Islet of Langerhans (tissue), 1 donor: ENCODE measurements around the gene TEAD1.

Source experiments
- FAIRE-seq: peaks from one replicate; lab custom pipeline; 2011; peaks lifted over from hg19 to GRCh38; lab: Jason Lieb, UNC

Gene TEAD1

GRCh38 chr11:12901874-12902481 is 227.8 kb downstream of the TEAD1 start:
- no peak for FAIRE-seq

- FAIRE-seq: no peak
Measured at GRCh38 chr11:12902791-12903486, 228.7 kb downstream of the TEAD1 start.

DNA sequence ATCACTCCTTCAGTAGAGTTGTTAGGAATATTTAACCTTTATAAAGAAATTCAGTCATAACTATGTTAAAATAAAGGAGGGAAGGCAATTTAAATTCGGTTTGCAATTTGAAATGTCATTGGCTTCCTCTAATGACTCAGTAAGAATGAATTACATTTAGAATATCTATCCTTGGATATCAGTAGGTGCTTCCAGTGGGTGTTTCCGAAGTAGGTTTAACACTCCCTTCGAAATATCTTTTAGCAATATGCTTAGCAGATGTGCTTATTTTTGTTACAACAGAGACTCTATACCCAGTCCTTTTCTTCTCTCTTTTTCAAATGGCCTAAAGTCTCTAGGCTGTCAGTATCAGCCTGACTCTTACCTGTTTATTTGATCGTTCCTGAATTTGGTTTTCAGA is 231.2 kb downstream of the TEAD1 start:
- FAIRE-seq: no peak

DNA sequence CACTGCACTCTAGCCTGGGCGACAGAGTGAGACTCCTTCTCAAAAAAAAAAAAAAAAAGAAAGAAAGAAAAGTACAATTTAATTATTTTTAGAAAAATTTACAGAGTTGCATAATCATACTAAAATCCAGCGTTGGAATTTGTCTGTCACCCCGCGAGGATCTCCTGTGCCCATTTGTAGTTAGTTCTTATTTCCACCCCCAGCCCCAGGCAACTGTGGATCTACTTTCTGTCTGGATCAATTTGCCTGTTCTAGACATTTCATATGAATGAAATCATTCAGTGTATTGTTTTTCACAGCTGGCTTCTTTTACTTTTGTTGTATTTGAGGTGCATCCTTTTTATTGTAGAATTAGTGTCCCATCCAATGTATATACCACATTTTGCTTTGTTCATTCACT is 232.3 kb downstream of the TEAD1 start:
- FAIRE-seq: no peak

DNA sequence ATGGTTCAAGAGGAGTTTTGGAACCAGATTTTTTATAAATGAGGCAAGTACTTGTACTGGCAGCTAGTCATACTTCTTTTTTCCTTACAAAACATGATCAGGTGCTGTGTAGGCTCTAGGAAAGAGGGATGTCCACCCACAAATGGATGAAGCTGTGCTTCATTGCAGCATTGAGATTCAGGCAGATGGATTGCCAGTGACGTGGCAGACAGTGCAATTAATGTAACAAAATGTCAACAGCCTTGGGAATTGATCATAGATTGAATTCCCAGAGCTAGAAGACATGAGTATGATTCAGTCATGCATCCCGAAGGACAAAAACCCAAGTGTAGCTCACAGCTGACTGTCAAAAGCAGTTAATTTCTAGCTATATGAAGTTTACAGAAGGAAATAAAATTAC is 235.7 kb downstream of the TEAD1 start:
- FAIRE-seq: no peak

GRCh38 chr11:12914400-12914912 is 240.2 kb downstream of the TEAD1 start:
- FAIRE-seq: no peak

DNA sequence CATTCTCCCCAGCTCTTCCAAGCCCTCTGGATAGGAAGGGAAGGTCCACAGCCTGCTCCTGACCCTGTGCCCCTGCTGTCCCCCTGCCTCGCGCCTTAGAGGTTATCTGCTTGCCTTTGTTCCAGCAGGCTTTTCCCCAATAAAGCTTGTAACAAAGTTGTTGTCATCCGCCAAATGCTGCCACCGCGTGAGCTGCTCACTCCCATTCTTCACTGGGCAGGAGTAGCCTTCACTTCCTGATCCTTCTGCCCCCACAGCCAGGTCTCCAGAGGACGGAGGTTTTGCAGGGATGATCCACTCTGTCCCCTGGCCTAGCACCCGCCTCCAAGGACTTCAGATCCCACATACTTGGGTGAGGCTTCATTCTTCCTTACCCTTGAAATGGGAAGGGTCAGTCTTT is 240.9 kb downstream of the TEAD1 start:
- no peak for FAIRE-seq

GRCh38 chr11:12917822-12918221 is 243.6 kb downstream of the TEAD1 start:
- no peak for FAIRE-seq

- no peak for FAIRE-seq
Measured at GRCh38 chr11:12918667-12919066, 244.4 kb downstream of the TEAD1 start.

- FAIRE-seq: no peak
Measured at GRCh38 chr11:12922418-12922817, 248.2 kb downstream of the TEAD1 start.

GRCh38 chr11:12922980-12923507 is 248.8 kb downstream of the TEAD1 start:
- FAIRE-seq: no peak

DNA sequence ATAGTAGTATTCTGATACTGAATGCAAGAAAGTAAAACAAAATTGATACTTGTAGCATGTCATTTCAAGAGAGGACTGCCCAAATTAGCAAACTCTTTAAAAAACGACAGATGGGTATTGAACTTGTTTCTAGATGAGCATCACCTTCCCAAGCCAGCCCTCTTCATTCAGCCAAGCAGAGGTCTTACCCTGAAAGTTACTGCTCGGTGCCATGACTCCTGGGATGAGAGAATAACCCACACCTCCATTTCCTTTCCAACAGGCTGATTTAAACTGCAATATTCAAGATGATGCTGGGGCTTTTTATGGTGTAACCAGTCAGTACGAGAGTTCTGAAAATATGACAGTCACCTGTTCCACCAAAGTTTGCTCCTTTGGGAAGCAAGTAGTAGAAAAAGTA is 250.4 kb downstream of the TEAD1 start:
- no peak for FAIRE-seq

DNA sequence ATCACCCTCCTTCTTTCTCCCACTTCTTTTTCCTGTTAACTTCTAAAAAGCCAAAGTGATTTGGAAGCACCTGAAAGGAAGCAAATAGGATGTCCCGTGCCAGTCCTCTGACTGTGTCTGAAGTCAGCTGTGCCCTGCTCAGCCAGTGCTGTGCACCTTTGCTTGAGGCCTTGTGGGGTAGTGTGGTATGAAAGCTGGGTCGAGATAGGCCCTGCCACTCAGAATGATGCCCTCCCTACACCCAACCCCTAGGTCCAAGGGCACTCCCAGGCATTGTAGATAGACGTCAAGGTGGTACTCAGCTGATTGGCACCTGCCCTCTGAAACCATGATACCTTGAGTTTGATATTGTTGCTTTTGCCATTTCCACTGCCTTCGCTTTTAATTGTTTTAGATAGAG is 251.3 kb downstream of the TEAD1 start:
- FAIRE-seq: no peak

DNA sequence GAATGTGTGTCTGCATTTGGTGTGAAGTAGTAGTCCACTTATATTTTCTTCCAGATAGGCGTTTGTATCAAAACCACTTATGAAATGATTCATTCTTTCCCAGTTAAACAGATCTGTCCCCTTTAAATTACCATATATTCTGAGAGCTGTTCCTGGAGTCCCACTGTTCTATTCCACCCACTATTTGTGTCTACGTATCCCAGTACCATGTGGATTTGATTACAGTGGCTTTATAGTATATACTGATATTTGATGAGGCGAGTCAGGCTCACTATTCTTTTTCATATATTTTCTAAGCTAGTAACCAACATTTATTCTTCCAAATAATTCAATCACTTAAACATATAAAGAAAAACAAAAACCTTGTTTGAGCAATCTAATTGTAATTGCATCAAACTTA is 253.0 kb downstream of the TEAD1 start:
- FAIRE-seq: no peak

GRCh38 chr11:12927886-12928285 is 253.7 kb downstream of the TEAD1 start:
- no peak for FAIRE-seq

DNA sequence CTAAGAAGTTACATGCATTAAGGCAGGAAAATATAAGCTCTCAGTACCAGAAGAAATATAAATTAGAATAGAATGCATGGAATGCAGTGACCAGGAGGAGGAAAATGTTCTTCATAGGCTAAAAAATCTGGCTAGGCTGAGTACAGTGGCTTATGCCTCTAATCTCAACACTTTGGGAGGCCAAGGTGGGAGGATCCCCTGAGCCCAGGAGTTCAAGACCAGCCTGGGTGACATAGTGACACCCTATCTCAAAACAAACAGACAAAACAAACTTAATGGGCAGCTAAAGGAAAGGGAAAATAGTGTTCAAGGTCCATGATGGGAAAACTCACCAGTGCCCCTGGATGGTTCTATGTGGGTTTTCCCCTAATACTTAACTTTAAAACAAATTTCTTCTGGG is 256.6 kb downstream of the TEAD1 start:
- FAIRE-seq: no peak

GRCh38 chr11:12932485-12932884 is 258.3 kb downstream of the TEAD1 start:
- no peak for FAIRE-seq

GRCh38 chr11:12936200-12936599 is 262.0 kb downstream of the TEAD1 start:
- no peak for FAIRE-seq

GRCh38 chr11:12938590-12939247 is 264.5 kb downstream of the TEAD1 start:
- FAIRE-seq: no peak

- no peak for FAIRE-seq
Measured at GRCh38 chr11:12941671-12942070, 267.4 kb downstream of the TEAD1 start.

DNA sequence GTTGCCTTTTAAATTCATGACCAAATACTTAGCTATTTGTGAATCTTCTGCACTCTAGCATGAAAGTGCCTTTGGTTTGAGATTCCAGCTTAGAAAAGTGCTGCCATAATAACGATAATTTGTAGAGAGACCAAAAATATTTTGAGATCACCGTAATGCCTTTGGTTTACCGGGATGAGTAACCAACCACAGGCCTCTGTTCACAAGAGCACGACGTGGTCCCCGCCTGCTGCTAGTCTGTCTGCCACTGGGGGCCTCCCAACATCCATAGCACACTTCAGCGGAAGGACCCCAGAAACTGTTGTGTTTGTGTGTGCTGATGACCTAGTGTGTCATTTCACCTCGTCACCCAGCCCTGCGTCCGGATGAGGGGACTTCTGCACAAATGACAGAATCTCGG is 267.9 kb downstream of the TEAD1 start:
- no peak for FAIRE-seq

DNA sequence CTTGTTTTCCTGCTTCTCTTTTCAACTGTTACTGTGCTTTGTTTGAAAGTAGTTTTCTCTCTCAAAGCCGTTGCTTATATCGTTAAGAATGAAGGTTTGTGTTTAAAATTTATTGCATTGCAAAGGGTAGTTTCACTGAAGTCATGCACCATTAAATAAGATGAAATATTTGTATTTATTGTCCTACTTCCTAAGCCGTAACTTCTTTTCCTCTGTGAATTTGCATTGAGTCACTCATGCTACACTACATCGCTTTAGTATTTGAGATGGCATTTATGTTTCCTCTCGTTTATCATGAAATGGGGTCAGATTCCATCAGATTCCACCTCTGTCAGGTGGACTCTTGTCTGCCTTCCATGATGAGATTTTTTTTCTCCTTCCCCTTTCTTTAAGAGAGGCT is 269.1 kb downstream of the TEAD1 start:
- no peak for FAIRE-seq

DNA sequence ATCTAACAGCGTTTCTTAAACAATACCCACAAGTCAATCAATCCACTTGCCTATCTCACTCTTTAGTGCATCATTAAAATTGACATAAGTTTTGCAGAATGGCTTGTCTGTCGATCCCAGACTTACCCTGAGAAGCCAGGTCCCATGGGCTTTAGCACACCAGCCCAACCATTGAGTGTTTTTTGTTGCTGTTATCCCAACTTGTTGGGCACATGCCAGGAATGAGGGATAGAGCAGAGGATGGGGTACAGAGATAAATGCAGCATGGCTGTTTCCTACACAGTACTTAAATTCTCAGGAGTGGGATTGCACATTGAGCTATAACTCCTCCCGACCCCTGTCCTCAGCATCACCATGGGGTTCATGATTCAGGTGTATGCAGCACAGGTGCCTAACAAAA is 270.7 kb downstream of the TEAD1 start:
- FAIRE-seq: no peak
